Measurements from ENCODE around the gene LIFR. TPM values are rescaled to one million over a fixed set of nuclear protein-coding genes. Genes with fewer than 3 reads are reported as not detected.

The LIFR gene
- total RNA-seq, 6 experiments from 2014 or later = 4.7 to 7.1 (median 5.4) TPM

DNA sequence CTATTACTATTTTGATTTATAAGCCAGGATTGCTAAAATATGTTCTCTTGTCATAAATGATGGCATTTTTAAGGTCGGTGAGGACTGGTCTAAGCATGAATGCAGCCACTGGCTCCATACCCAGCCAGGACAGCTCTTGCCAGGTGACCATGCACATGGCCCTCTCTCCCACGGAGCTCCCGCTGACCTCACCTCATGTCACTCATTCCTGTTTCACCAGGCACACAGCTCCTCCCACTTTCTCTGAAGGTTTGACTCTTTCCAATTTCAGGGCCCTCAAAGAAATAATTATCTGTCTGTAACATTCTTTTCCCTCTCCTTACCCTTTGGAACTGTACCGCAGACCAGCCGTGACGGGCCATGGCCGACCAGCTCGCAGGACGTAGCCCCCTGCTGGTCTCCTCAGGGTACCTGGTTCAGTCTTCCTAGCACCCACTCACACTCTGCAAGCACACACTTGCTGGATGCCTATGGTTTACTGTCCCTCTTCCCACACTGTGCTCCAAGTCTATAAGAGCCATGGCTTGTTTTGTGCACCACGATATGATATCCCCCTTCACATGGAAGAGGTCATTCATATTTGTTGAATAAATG is 72.5 kb downstream of the LIFR start:
- TF ChIP-seq CTCF (IDR thresholded peaks at IDR 0.05) = 0 out of 2 replicates have a peak, but pooled peaks have one; percentile 16
- Mint-ChIP-seq H3K4me1 (ENCODE audit: low read depth) (peaks cover 7% of the 10 kb centered on the region; the same call in 1 of the 2 replicates), H3K36me3 (ENCODE audit: low read depth) (0 out of 2 replicates have a peak, but pooled peaks cover 4% of the 10 kb centered on the region), H3K27ac (no peak overlapping the region), H3K9me3 (no peaks in the 10 kb centered on the region), H3K27me3 (ENCODE audit: insufficient read depth) (no peaks in the 10 kb centered on the region; the same call in 1 of the 2 replicates), H3K4me3 (no peak overlapping the region)
- no peak for DNase-seq

DNA sequence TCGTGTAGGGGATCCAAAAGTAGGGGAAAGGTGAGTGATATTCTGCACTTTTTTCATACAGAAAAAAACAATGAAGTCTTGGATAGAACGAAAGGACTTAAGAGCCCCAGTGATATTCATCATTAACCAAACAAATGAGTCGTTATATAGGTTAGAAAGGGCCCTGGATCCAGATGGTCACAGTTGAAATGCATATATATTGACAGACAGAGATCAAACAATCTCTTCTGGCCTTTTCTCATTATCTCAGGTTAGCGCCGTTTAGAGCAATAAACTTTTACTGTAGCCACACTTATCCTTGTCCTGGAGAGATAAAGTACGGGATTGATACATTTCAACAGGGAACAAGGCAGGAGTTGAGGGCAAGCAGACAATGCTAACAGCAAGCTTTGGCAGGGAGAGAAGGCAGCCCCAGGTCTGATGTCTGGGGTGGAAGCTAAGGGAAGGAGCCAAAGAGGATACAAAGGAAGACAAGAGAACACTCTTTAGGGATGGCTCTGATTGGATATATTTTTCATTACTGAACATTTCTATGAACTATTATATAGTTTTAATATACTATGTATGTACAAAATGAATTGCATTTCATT is 77.0 kb downstream of the LIFR start:
- no peaks in the 10 kb centered on the region; the same call in 1 of the 2 replicates for H3K27me3 Mint-ChIP-seq (ENCODE audit: insufficient read depth)
- H3K9me3 Mint-ChIP-seq = no peaks in the 10 kb centered on the region
- no peak for DNase-seq
- H3K27ac Mint-ChIP-seq = no peak overlapping the region
- H3K36me3 Mint-ChIP-seq (ENCODE audit: low read depth) = 0 out of 2 replicates have a peak, but pooled peaks cover 4% of the 10 kb centered on the region
- H3K4me1 Mint-ChIP-seq (ENCODE audit: low read depth) = peaks cover 18% of the 10 kb centered on the region
- no peak for TF ChIP-seq CTCF (IDR thresholded peaks at IDR 0.05)
- no peak overlapping the region for H3K4me3 Mint-ChIP-seq

DNA sequence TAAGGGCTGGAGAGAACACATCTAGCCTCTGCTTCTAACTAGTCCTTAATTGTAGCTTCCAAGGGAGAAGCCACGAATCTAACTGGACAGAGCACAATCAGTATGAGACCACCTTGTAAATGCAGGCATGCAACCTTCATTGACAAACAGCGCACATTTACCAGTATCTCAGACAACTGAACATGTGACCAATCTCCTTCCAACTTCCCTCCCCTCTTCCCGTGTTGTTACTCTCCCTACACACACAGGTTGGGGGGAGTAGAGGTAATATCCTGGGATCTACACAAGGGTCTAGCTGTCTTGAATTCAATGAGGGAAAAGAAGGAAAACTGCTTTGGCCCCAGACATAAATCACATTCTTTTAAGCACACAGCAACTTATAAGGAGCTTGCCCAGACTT is 77.6 kb downstream of the LIFR start:
- DNase-seq = no peak
- H3K4me1 Mint-ChIP-seq (ENCODE audit: low read depth) = peaks cover 19% of the 10 kb centered on the region
- H3K9me3 Mint-ChIP-seq = no peaks in the 10 kb centered on the region
- 0 out of 2 replicates have a peak, but pooled peaks cover under 1% of the 10 kb centered on the region for H3K36me3 Mint-ChIP-seq (ENCODE audit: low read depth)
- TF ChIP-seq CTCF (IDR thresholded peaks at IDR 0.05) = no peak
- H3K4me3 Mint-ChIP-seq = no peak overlapping the region
- H3K27me3 Mint-ChIP-seq (ENCODE audit: insufficient read depth) = no peaks in the 10 kb centered on the region; the same call in 1 of the 2 replicates
- no peak overlapping the region for H3K27ac Mint-ChIP-seq

DNA sequence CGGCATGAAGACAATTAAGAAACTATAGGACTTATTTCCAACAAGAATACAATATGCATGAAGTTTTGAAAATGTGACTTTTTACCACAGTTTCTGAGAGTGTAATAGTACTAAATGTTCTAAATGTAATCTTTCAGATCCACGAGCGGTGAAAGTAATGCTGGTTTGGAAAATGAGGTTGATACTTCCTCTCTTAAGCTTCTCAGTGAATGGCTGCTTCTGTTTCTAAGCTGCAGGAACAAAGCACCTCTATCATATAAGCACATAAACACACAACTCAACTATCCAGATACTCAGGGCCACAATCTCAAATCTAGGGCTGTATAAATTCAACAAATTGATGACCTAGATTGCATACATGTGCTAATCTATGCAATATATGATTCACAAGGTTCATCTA is 78.3 kb downstream of the LIFR start:
- Mint-ChIP-seq H3K4me3 (no peak overlapping the region), H3K4me1 (ENCODE audit: low read depth) (peaks cover 19% of the 10 kb centered on the region), H3K36me3 (ENCODE audit: low read depth) (no peaks in the 10 kb centered on the region), H3K27me3 (ENCODE audit: insufficient read depth) (no peaks in the 10 kb centered on the region; the same call in 1 of the 2 replicates), H3K9me3 (no peaks in the 10 kb centered on the region), H3K27ac (no peak overlapping the region)
- no peak for DNase-seq
- TF ChIP-seq CTCF (IDR thresholded peaks at IDR 0.05) = no peak

DNA sequence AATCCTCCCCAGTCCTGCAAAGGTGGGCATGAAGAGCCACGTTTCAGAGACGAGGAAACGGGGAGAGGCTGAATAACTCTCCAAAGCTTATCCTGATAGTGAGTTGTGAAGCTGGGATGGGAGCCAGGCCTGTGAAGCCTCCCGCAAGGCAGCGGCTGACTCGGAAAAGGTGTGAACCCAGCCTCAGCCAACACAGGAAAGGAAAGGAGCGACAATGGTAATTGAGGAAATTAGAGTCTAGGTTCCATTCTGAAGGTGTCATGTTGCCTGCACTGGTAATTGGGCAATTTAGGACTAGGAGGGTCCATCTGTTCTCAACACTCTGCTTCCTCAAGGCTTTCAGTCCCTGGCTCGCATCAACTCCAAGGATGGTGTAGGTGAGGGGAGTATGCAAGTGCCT is 83.4 kb downstream of the LIFR start:
- no peak for DNase-seq
- Mint-ChIP-seq H3K36me3 (ENCODE audit: low read depth) (no peaks in the 10 kb centered on the region), H3K9me3 (no peaks in the 10 kb centered on the region), H3K4me1 (ENCODE audit: low read depth) (peaks cover 10% of the 10 kb centered on the region), H3K4me3 (no peak overlapping the region), H3K27ac (no peak overlapping the region), H3K27me3 (ENCODE audit: insufficient read depth) (no peaks in the 10 kb centered on the region)
- no peak for TF ChIP-seq CTCF (IDR thresholded peaks at IDR 0.05)
